Left lung (tissue), 14 donors: Measurements from ENCODE around the gene TGM1. TPM values are rescaled to one million over a fixed set of nuclear protein-coding genes. Genes with fewer than 3 reads are reported as not detected.

ENCODE experiments used
- ATAC-seq: fragments of 200-7000 bp; cut with Tn5 transposase; one replicate; pipeline ENCODE4 v1.9.1; 2020; ENCODE audit warnings: moderate library complexity
- DNase-seq, 4 donors: peaks; one replicate each; pipeline ENCODE4 v3.0.0-alpha.2; 2013 to 2020
- H3K27ac ChIP-seq, 2 donors: fragments of 200-600 bp; sonication (generic) in 1 of 2; one replicate each; pipeline versions ENCODE4 v1.5.0 to v1.8.0; 2020 to 2021
- H3K27me3 ChIP-seq, 2 donors: fragments of 200-600 bp; sonication (generic) in 1 of 2; one replicate each; pipeline versions ENCODE4 v1.5.0 to v1.8.0; 2020 to 2021
- H3K36me3 ChIP-seq, 2 donors: fragments of 200-600 bp; sonication (generic) in 1 of 2; one replicate each; pipeline versions ENCODE4 v1.5.0 to v1.8.0; 2020 to 2021
- H3K4me1 ChIP-seq, 2 donors: fragments of 200-600 bp; one replicate each; pipeline ENCODE4 v1.8.0; 2021
- H3K4me3 ChIP-seq, 2 donors: fragments of 200-600 bp; sonication (generic) in 1 of 2; one replicate each; pipeline versions ENCODE4 v1.5.0 to v1.8.0; 2020 to 2021; ENCODE audit warnings: mild to moderate bottlenecking in 1 of 2
- H3K9me3 ChIP-seq, 2 donors: fragments of 200-600 bp; sonication (generic) in 1 of 2; one replicate each; pipeline versions ENCODE4 v1.5.0 to v1.8.0; 2020 to 2021
- CTCF ChIP-seq, 2 donors: fragments of 200-600 bp; sonication (generic) in 1 of 2; IDR thresholded peaks; one replicate each; pipeline versions ENCODE4 v1.5.0 to v1.8.0; 2021; ENCODE audit warnings: antibody characterized with exemption in 2 of 2
- intact Hi-C, 2 donors: fragments of 100-400 bp; cut with DNase I; formaldehyde crosslinking; loops; one replicate each; pipeline versions ENCODE4 v1.11.2 to v1.14.2; 2022
- long read RNA-seq, 12 donors: library from polyadenylated mRNA in 2 of 12; unstranded in 2 of 12; transcript quantifications; one replicate each; pipeline ENCODE4 v2.0.0 and lab custom pipeline, GENCODE V29; 2019 to 2026
- polyA plus RNA-seq, 6 donors: library from polyadenylated mRNA; unstranded; fragments of 120-200 nt; gene quantifications; one replicate each; pipeline ENCODE4 v1.2.1, GENCODE V29; 2013; ENCODE audit not compliant: insufficient read length in 6 of 6
- total RNA-seq, 2 donors: library from RNA; stranded (reverse); fragmentation: NEBNext Ultra II Directional; extraction: Animal tissue kit (Norgen Biotek cat#: 25700); gene quantifications; one replicate each; pipeline ENCODE4 v1.2.1, GENCODE V29; 2021
- donor health status: DM: no; HTN: yes; CAD: no.
- donor health status: DM: no; HTN: no; CAD: no.

The TGM1 gene
- total RNA-seq (1 to 10 TPM; 7.6 to 9.6 TPM), polyA plus RNA-seq (1 to 10 TPM; 2.6 to 4.3 (median 3.2) TPM)
- long read RNA-seq, donor 1 = 0 reads
- long read RNA-seq, donor 2 = 0 reads
- long read RNA-seq, donor 3 = 0 reads
- long read RNA-seq, donor 4, partial matches to known transcripts = 5 of 6 reads
- long read RNA-seq, donor 4, other reads (novel, unspliced or antisense) = 0 of 6 reads
- long read RNA-seq, donor 5, partial matches to known transcripts = 27 of 28 reads
- long read RNA-seq, donor 5, other reads (novel, unspliced or antisense) = 0 of 28 reads
- long read RNA-seq, donor 6 = 0 reads
- long read RNA-seq, donor 7, partial matches to known transcripts = 16 of 16 reads
- long read RNA-seq, donor 7, other reads (novel, unspliced or antisense) = 0 of 16 reads
- long read RNA-seq, donor 8 = 0 reads
- long read RNA-seq, donor 9 = 0 reads
- long read RNA-seq, donor 10, partial matches to known transcripts = 7 of 9 reads
- long read RNA-seq, donor 10, other reads (novel, unspliced or antisense) = 2 of 9 reads
- long read RNA-seq, donor 11, partial matches to known transcripts = 23 of 23 reads
- long read RNA-seq, donor 11, other reads (novel, unspliced or antisense) = 0 of 23 reads
- long read RNA-seq, donor 12 = 0 reads

DNA sequence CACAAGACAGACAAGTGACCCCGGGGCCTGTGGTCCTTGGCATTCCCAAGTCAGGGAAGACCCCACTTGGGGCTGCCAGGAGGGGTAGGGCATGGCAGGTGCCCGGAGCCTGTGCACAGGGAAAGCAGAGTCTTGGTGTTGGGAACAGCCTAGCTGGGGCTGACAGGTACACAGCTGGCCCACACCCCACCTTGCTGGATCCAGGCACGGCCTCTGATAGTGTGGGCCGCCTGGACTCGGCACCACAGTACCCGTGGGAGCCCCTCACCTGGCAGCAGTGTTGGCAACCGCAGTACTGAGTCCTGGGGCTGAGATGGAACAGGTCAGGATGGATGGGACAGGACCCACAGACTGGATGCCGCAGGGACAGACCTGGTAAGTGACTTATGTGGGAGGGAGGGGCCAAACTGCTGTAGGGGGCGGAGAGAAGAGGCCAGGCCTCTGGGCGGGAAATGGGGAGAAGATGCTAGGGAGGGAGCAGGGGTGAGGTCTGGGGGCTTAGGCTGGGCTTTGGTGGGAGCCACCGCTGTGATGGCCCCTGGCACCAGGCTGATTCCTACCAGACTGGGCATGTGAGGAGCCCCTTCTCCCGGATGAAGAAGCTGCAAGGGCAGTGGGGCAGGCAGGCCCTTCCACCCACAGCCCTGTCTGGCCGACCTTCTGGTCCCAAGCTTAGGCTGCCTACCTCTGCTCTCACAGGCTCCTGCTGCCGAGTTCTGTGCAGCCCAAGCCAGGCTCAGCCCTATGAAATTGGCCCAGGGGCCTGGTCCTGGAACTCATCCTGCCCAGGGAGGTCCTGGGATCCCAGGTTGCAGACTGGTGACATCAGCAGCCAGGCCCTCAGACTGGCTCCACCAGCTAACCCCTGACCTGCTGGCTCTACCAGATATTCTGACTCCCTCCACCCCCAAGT, at the start of gene TGM1:
Gene TGM1, minus strand, starts transcription at position 357 of the 913 bp plus-strand sequence. CDS start 825 bp downstream, outside the sequence.
- H3K9me3 ChIP-seq = no peaks in the 10 kb centered on the region
- no peak within 1 kb of the TSS for H3K27ac ChIP-seq
- DNase-seq = no peak
- H3K4me3 ChIP-seq = no peak within 1 kb of the TSS
- no peak for ATAC-seq
- H3K36me3 ChIP-seq = peaks cover 0 to 34% of the 10 kb centered on the region in 2 donors
- H3K27me3 ChIP-seq = no peaks in the 10 kb centered on the region
- TF ChIP-seq CTCF (IDR thresholded peaks at IDR 0.05) = no peak
- intact Hi-C loops = no loop called here
- H3K4me1 ChIP-seq = no peaks in the 10 kb centered on the region

- H3K36me3 ChIP-seq = peaks cover 0 to 20% of the 10 kb centered on the region in 2 donors
- no peaks in the 10 kb centered on the region for H3K9me3 ChIP-seq
- peak in 1 of 2 donors; percentile 16 for TF ChIP-seq CTCF (IDR thresholded peaks at IDR 0.05)
- peak overlapping the region; percentile 86 to 95 for H3K27ac ChIP-seq
- H3K27me3 ChIP-seq = peaks cover 0 to 16% of the 10 kb centered on the region in 2 donors
- no peak for ATAC-seq
- intact Hi-C loops = no loop called here
- H3K4me3 ChIP-seq = peak overlapping the region in 1 of 2 donors; percentile 64
- no peak for DNase-seq
- peaks cover 38 to 96% of the 10 kb centered on the region in 2 donors for H3K4me1 ChIP-seq
These were observed 49.0 kb upstream of the TGM1 start for GRCh38 chr14:24311837-24312615.

- H3K27me3 ChIP-seq = peaks cover 0 to 5% of the 10 kb centered on the region in 2 donors
- peak; percentile 65 to 94 (median 82) for DNase-seq
- peak; percentile 22 to 40 for TF ChIP-seq CTCF (IDR thresholded peaks at IDR 0.05)
These were observed 47.9 kb upstream of the TGM1 start, which contains the start of gene LTB4R for GRCh38 chr14:24310646-24311604. TSS of gene LTB4R (plus strand) at chr14:24311502. CDS start at chr14:24315652, 4,150 bp downstream.

DNA sequence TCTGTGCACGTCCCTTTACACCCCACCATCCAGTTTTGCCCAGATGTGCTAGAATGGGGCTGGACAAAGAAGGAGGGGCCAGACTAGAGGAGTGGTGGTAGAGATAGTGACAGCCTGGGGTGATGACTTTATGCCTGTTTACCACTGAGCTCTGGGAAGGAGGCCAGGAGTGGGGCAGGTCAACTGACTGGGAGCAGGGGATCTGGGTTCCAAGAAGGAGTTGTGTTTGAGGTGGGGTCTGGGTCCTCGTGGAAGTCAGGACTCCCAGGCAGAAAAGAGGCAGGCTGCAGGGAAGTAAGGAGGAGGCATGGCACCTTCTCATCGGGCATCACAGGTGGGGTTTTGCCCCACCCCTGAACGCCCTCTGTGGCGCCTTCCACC, 47.3 kb upstream of the TGM1 start:
- Histone ChIP-seq H3K36me3 (peaks cover 0 to 27% of the 10 kb centered on the region in 2 donors), H3K4me3 (peak overlapping the region; percentile 59 to 64), H3K27ac (peak overlapping the region; percentile 86 to 95), H3K4me1 (peaks cover 28 to 78% of the 10 kb centered on the region in 2 donors), H3K9me3 (no peaks in the 10 kb centered on the region), H3K27me3 (no peaks in the 10 kb centered on the region)
- no peak for TF ChIP-seq CTCF (IDR thresholded peaks at IDR 0.05)
- ATAC-seq (no peak), DNase-seq (no peak)
- intact Hi-C loops = no loop called here

More at GRCh38 chr14:24310646-24311604, 47.9 kb upstream of the TGM1 start, which contains the start of gene LTB4R:
- peak within 1 kb of the TSS; percentile 59 to 64 for H3K4me3 ChIP-seq
- H3K36me3 ChIP-seq = peaks cover 0 to 23% of the 10 kb centered on the region in 2 donors
- peak; percentile 82 for ATAC-seq
- peak within 1 kb of the TSS; percentile 86 to 95 for H3K27ac ChIP-seq
- H3K9me3 ChIP-seq = no peaks in the 10 kb centered on the region
- peaks cover 28 to 85% of the 10 kb centered on the region in 2 donors for H3K4me1 ChIP-seq
- intact Hi-C loops = no loop called here
